Measurements from ENCODE around the gene PRM2.
A peak's percentile ranks its signal among the peaks of the same experiment; 100 is the strongest.

Gene PRM2

DNA sequence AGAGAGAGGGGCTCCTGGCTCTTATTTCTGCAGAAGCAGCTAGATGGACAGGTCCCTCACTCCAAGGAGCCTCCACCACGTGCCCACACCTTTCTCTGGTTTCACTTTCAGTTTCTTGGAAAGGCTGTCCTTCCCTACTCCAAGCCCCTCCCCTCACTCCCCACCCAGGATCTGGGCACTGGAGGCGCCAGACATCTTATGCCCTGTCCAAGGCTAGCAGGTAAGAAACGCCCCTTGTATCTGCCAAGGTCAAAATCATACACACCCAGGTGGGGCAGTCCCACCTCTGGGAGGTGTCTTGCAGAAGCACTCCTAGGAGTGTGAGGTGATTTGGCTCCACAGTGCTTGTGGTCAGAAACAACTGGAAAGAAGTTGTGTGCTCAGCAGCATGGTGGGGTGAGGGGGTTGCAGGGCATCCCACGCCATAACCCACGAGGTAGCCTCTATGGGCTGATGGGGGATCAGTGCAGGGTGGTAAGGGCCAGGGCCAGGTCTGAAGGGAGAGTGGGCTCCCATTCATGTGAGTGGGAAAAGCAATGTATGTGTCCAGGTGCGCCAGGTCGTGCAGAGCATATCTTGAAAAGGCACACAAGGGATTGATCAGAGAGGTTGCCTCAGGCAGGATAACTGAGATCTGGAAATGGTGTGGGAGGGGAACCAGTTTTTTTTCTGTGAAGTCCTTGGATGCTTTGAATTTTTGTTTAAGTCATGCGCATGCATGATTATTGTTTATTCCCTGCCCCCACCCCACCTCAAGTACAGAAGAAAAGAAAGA, 36.6 kb upstream of the PRM2 start:
- peak; percentile 43 to 78 (median 70) for DNase-seq

GRCh38 chr16:11310997-11311561, 34.8 kb upstream of the PRM2 start:
- no peak overlapping the region for H3K27ac ChIP-seq (ENCODE audit: insufficient read depth in 1 of 2, low read depth in 1 of 2, low read length in 2 of 2, poor library complexity in 1 of 2, severe bottlenecking in 2 of 2)
- H3K9me3 ChIP-seq (ENCODE audit: control extremely low read depth in 1 of 5, control insufficient read depth in 4 of 5, insufficient read depth in 2 of 5, low read depth in 1 of 5, low read length in 4 of 5) = no peaks in the 10 kb centered on the region
- H3K27me3 ChIP-seq (replicated peaks in 2 of 5; ENCODE audit: control insufficient read depth in 4 of 5, insufficient read depth in 5 of 5, low read length in 4 of 5) = no peaks in the 10 kb centered on the region
- DNase-seq = peak; percentile 79 to 94 (median 92)
- peak overlapping the region in 1 of 7 experiments; percentile 40 for H3K4me3 ChIP-seq (ENCODE audit: control insufficient read depth in 1 of 7, extremely low read depth in 1 of 7, insufficient read depth in 4 of 7, low read depth in 2 of 7, low read length in 6 of 7)
- WGBS (ENCODE audit: insufficient coverage) = 75% methylated on average over 4 of the region's 10 CpGs
- H3K36me3 ChIP-seq (ENCODE audit: control insufficient read depth in 4 of 4, insufficient read depth in 4 of 4, low read length in 3 of 4) = no peaks in the 10 kb centered on the region
- POLR2A ChIA-PET = no interaction called here
- CTCF ChIA-PET = interaction anchor here (0.7 to 2.5 kb wide), 6 partner anchors 9 to 44 kb away, joined by 3 to 13 read pairs (median 4); no protein-coding TSS in a partner anchor
- peaks cover 7 to 48% (median 38%) of the 10 kb centered on the region in 4 experiments for H3K4me1 ChIP-seq (ENCODE audit: control extremely low read depth in 1 of 4, control insufficient read depth in 4 of 4, insufficient read depth in 4 of 4, low read length in 3 of 4)

More for the DNA sequence above, 36.6 kb upstream of the PRM2 start:
- ChIA-PET CTCF (interaction anchor here (0.9 to 2.5 kb wide), 2 partner anchors 12 to 45 kb away, joined by 3 to 7 read pairs; no protein-coding TSS in a partner anchor), POLR2A (no interaction called here)
- Histone ChIP-seq H3K27me3 (replicated peaks in 2 of 5; ENCODE audit: control insufficient read depth in 4 of 5, insufficient read depth in 5 of 5, low read length in 4 of 5) (no peaks in the 10 kb centered on the region), H3K9me3 (ENCODE audit: control extremely low read depth in 1 of 5, control insufficient read depth in 4 of 5, insufficient read depth in 2 of 5, low read depth in 1 of 5, low read length in 4 of 5) (no peaks in the 10 kb centered on the region), H3K27ac (ENCODE audit: insufficient read depth in 1 of 2, low read depth in 1 of 2, low read length in 2 of 2, poor library complexity in 1 of 2, severe bottlenecking in 2 of 2) (no peak overlapping the region), H3K4me1 (ENCODE audit: control extremely low read depth in 1 of 4, control insufficient read depth in 4 of 4, insufficient read depth in 4 of 4, low read length in 3 of 4) (peaks cover 7 to 44% (median 38%) of the 10 kb centered on the region in 4 experiments), H3K36me3 (ENCODE audit: control insufficient read depth in 4 of 4, insufficient read depth in 4 of 4, low read length in 3 of 4) (no peaks in the 10 kb centered on the region), H3K4me3 (ENCODE audit: control insufficient read depth in 1 of 7, extremely low read depth in 1 of 7, insufficient read depth in 4 of 7, low read depth in 2 of 7, low read length in 6 of 7) (no peak overlapping the region)
- WGBS (ENCODE audit: insufficient coverage) = 75% methylated on average over 6 of the region's 8 CpGs

GRCh38 chr16:11310634-11310977, 34.3 kb upstream of the PRM2 start:
- ChIA-PET CTCF (interaction anchor here (0.7 to 1.8 kb wide), 4 partner anchors 9 to 44 kb away, joined by 3 to 13 read pairs (median 4); partner anchors contain the start of gene PRM3), POLR2A (no interaction called here)
- Histone ChIP-seq H3K27me3 (replicated peaks in 2 of 5; ENCODE audit: control insufficient read depth in 4 of 5, insufficient read depth in 5 of 5, low read length in 4 of 5) (no peaks in the 10 kb centered on the region), H3K36me3 (ENCODE audit: control insufficient read depth in 4 of 4, insufficient read depth in 4 of 4, low read length in 3 of 4) (no peaks in the 10 kb centered on the region), H3K27ac (ENCODE audit: insufficient read depth in 1 of 2, low read depth in 1 of 2, low read length in 2 of 2, poor library complexity in 1 of 2, severe bottlenecking in 2 of 2) (no peak overlapping the region), H3K9me3 (ENCODE audit: control extremely low read depth in 1 of 5, control insufficient read depth in 4 of 5, insufficient read depth in 2 of 5, low read depth in 1 of 5, low read length in 4 of 5) (no peaks in the 10 kb centered on the region), H3K4me1 (ENCODE audit: control extremely low read depth in 1 of 4, control insufficient read depth in 4 of 4, insufficient read depth in 4 of 4, low read length in 3 of 4) (peaks cover 7 to 48% (median 38%) of the 10 kb centered on the region in 4 experiments), H3K4me3 (ENCODE audit: control insufficient read depth in 1 of 7, extremely low read depth in 1 of 7, insufficient read depth in 4 of 7, low read depth in 2 of 7, low read length in 6 of 7) (no peak overlapping the region)
- 92% methylated on average over 1 of the region's 3 CpGs for WGBS (ENCODE audit: insufficient coverage)
- DNase-seq = no peak

DNA sequence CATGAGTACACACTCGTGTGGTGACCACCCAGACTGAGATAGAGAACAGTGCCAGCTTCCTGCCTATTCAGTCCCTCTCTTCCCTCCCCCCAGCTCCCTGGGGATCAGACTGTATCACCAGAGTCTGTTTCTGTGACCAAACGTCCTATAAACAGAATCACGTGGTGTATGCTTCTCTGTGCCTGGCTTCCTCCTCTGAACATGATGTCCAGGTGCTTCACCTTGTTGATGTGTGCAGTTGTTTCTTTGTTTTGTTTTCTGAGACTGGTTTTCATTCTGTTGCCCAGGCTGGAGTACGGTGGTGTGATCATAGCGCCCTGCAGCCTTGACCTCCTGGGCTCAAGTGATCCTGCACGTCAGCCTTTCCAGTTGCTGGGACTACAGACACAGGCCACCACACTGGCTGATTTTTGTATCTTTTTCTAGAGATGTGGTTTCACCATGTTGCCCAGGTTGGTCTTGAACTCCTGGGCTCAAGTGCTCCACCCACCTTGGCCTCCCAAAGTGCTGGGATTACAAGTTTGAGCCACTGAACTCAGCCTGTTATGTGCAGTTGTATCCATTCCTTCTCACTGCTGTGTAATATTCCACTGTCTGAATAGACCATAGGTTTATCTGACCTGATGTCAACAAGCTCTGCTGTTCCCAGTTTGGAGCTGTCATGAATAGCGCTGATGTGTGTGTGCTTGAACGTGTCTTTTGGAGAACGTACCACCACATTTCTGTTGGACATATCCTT, 33.8 kb upstream of the PRM2 start:
- H3K27ac ChIP-seq (ENCODE audit: insufficient read depth in 1 of 2, low read depth in 1 of 2, low read length in 2 of 2, poor library complexity in 1 of 2, severe bottlenecking in 2 of 2) = no peak overlapping the region
- no peaks in the 10 kb centered on the region for H3K9me3 ChIP-seq (ENCODE audit: control extremely low read depth in 1 of 5, control insufficient read depth in 4 of 5, insufficient read depth in 2 of 5, low read depth in 1 of 5, low read length in 4 of 5)
- no peak overlapping the region for H3K4me3 ChIP-seq (ENCODE audit: control insufficient read depth in 1 of 7, extremely low read depth in 1 of 7, insufficient read depth in 4 of 7, low read depth in 2 of 7, low read length in 6 of 7)
- DNase-seq = no peak
- WGBS (ENCODE audit: insufficient coverage) = 96% methylated on average over 6 of the region's 9 CpGs
- ChIA-PET POLR2A (no interaction called here), CTCF (interaction anchor here (0.7 to 1.8 kb wide), 5 partner anchors 8 to 56 kb away, joined by 3 to 13 read pairs (median 4); partner anchors contain the start of gene PRM3)
- peaks cover 7 to 51% (median 39%) of the 10 kb centered on the region in 4 experiments for H3K4me1 ChIP-seq (ENCODE audit: control extremely low read depth in 1 of 4, control insufficient read depth in 4 of 4, insufficient read depth in 4 of 4, low read length in 3 of 4)
- no peaks in the 10 kb centered on the region for H3K36me3 ChIP-seq (ENCODE audit: control insufficient read depth in 4 of 4, insufficient read depth in 4 of 4, low read length in 3 of 4)
- H3K27me3 ChIP-seq (replicated peaks in 2 of 5; ENCODE audit: control insufficient read depth in 4 of 5, insufficient read depth in 5 of 5, low read length in 4 of 5) = no peaks in the 10 kb centered on the region

- 82% methylated on average over 15 of the region's 15 CpGs for WGBS (ENCODE audit: insufficient coverage)
- Histone ChIP-seq H3K4me1 (ENCODE audit: control extremely low read depth in 1 of 4, control insufficient read depth in 4 of 4, insufficient read depth in 4 of 4, low read length in 3 of 4) (peaks cover 7 to 54% (median 40%) of the 10 kb centered on the region in 4 experiments), H3K36me3 (ENCODE audit: control insufficient read depth in 4 of 4, insufficient read depth in 4 of 4, low read length in 3 of 4) (no peaks in the 10 kb centered on the region), H3K27ac (ENCODE audit: insufficient read depth in 1 of 2, low read depth in 1 of 2, low read length in 2 of 2, poor library complexity in 1 of 2, severe bottlenecking in 2 of 2) (no peak overlapping the region), H3K27me3 (replicated peaks in 2 of 5; ENCODE audit: control insufficient read depth in 4 of 5, insufficient read depth in 5 of 5, low read length in 4 of 5) (no peaks in the 10 kb centered on the region), H3K9me3 (ENCODE audit: control extremely low read depth in 1 of 5, control insufficient read depth in 4 of 5, insufficient read depth in 2 of 5, low read depth in 1 of 5, low read length in 4 of 5) (peaks cover 0 to 2% (median 0%) of the 10 kb centered on the region in 5 experiments), H3K4me3 (ENCODE audit: control insufficient read depth in 1 of 7, extremely low read depth in 1 of 7, insufficient read depth in 4 of 7, low read depth in 2 of 7, low read length in 6 of 7) (no peak overlapping the region)
- peak in 2 of 3 donors; percentile 42 to 55 for DNase-seq
- ChIA-PET CTCF (interaction anchor here (0.6 to 1.8 kb wide), 6 partner anchors 11 to 54 kb away, joined by 3 to 8 read pairs (median 3); partner anchors contain the start of gene PRM3), POLR2A (interaction anchor here (1.2 kb wide), 1 partner anchor 11 kb away, joined by 3 read pairs; no protein-coding TSS in a partner anchor)
Measured at GRCh38 chr16:11308493-11309283, 32.4 kb upstream of the PRM2 start.

DNA sequence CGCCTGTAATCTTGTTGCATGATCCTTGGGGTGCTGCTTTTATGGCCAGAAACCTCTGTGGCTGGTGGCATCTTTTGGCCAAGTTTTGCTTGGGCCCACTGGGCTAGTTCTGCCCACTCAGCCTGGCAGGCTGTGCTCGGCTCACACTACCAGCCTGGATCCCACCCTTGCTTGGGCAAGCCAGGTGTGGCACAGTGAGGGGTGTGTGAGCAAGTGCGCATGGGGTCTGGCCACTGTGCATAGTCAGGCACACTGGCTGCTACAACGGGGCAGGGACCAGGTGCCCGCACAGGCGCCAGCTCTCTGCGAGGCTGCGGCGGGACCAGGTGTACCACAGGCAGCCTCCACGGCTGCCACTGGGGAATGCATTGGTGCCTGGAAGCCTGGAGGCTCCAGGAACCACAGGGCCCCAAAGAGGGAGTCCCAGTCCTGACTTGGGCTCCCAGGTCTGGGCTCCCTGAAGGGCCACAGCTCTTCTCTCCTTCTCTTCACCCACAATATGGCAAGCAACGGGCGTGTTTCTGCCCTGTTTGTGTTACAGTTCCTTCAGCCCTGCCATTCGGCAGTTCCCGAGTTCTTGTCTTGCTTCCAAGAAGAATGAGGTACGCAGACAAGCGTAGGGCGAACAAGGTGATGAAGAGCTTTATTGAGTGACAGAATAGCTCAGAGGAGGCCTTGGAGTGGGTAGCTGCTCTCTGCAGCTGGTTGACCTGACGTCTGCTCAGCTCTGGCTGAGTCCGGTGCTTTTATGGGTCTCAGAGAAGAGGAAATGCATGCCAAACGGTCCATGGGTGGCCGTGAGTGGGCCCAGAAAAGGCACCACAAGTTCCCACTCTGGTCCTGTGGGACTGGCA, 31.6 kb upstream of the PRM2 start:
- ChIA-PET POLR2A (no interaction called here), CTCF (interaction anchor here (0.6 to 1.8 kb wide), 3 partner anchors 10 to 48 kb away, joined by 3 to 8 read pairs (median 3); no protein-coding TSS in a partner anchor)
- Histone ChIP-seq H3K4me1 (ENCODE audit: control extremely low read depth in 1 of 4, control insufficient read depth in 4 of 4, insufficient read depth in 4 of 4, low read length in 3 of 4) (peaks cover 7 to 51% (median 39%) of the 10 kb centered on the region in 4 experiments), H3K27ac (ENCODE audit: insufficient read depth in 1 of 2, low read depth in 1 of 2, low read length in 2 of 2, poor library complexity in 1 of 2, severe bottlenecking in 2 of 2) (no peak overlapping the region), H3K36me3 (ENCODE audit: control insufficient read depth in 4 of 4, insufficient read depth in 4 of 4, low read length in 3 of 4) (no peaks in the 10 kb centered on the region), H3K27me3 (replicated peaks in 2 of 5; ENCODE audit: control insufficient read depth in 4 of 5, insufficient read depth in 5 of 5, low read length in 4 of 5) (no peaks in the 10 kb centered on the region), H3K4me3 (ENCODE audit: control insufficient read depth in 1 of 7, extremely low read depth in 1 of 7, insufficient read depth in 4 of 7, low read depth in 2 of 7, low read length in 6 of 7) (no peak overlapping the region), H3K9me3 (ENCODE audit: control extremely low read depth in 1 of 5, control insufficient read depth in 4 of 5, insufficient read depth in 2 of 5, low read depth in 1 of 5, low read length in 4 of 5) (peaks cover 0 to 5% (median 0%) of the 10 kb centered on the region in 5 experiments)
- 96% methylated on average over 19 of the region's 21 CpGs for WGBS (ENCODE audit: insufficient coverage)
- DNase-seq = no peak
